IPS-20b (cell line): ENCODE data around the gene ADRM1.

ENCODE experiments used
- H3K27ac ChIP-seq: one replicate; pipeline ENCODE4 v1.5.1; 2013; ENCODE audit warnings: low read length
- H3K27me3 ChIP-seq: 2 replicates; pipeline ENCODE4 v1.6.1; 2013; ENCODE audit warnings: mild to moderate bottlenecking, low read length, inconsistent platforms; ENCODE audit not compliant: insufficient read depth
- H3K36me3 ChIP-seq: 2 replicates; pipeline ENCODE4 v1.6.1; 2013; ENCODE audit warnings: low read depth, mild to moderate bottlenecking, inconsistent platforms, low read length, moderate library complexity; ENCODE audit not compliant: insufficient read depth
- H3K4me1 ChIP-seq: 2 replicates; pipeline ENCODE4 v1.6.1; 2013; ENCODE audit warnings: mild to moderate bottlenecking, control low read depth, inconsistent platforms, low read length, moderate library complexity; ENCODE audit not compliant: insufficient read depth
- H3K4me3 ChIP-seq: 2 replicates; pipeline ENCODE4 v1.5.1; 2013; ENCODE audit warnings: mild to moderate bottlenecking, low read length, inconsistent platforms
- H3K9ac ChIP-seq: 2 replicates; pipeline ENCODE4 v1.6.1; 2013; ENCODE audit warnings: low read depth, mild to moderate bottlenecking, inconsistent platforms, low read length, moderate library complexity
- H3K9me3 ChIP-seq: 2 replicates; pipeline ENCODE4 v1.6.1; 2013; ENCODE audit warnings: mild to moderate bottlenecking, low read depth, low read length, inconsistent platforms; ENCODE audit not compliant: insufficient read depth

Gene ADRM1

DNA sequence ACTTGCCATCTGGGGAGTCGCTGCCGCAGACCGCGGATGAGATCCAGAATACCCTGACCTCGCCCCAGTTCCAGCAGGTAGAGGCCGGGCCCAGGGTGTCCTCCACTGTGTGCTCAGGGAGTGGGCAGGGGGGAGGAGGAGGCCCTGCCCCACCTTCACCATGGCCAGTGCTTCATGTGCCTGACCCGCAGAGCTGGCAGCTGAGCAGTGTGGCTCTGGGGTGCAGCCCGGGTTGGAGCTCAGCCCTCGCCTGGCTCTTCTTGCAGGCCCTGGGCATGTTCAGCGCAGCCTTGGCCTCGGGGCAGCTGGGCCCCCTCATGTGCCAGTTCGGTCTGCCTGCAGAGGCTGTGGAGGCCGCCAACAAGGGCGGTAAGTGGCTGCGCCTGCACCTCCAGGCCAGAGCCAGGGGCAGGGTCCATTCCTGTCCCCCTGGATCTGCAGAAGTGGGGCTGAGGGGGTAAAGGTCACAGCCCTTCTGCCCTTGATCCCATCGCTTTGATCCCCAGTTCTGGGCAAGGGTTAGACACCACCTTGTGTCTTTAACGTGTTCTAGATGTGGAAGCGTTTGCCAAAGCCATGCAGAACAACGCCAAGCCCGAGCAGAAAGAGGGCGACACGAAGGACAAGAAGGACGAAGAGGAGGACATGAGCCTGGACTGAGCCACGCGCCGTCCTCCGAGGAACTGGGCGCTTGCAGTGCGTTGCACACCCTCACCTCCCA lies 5.5 kb downstream of the ADRM1 start:
- no peak overlapping the region for H3K4me3 ChIP-seq
- H3K9me3 ChIP-seq, result no peaks in the 10 kb centered on the region
- H3K27ac ChIP-seq, result no peak overlapping the region
- H3K27me3 ChIP-seq, result no peaks in the 10 kb centered on the region
- H3K9ac ChIP-seq, result no peak overlapping the region
- 0 out of 2 replicates have a peak, but pooled peaks cover 3% of the 10 kb centered on the region for H3K4me1 ChIP-seq
- peaks cover 91% of the 10 kb centered on the region for H3K36me3 ChIP-seq

DNA sequence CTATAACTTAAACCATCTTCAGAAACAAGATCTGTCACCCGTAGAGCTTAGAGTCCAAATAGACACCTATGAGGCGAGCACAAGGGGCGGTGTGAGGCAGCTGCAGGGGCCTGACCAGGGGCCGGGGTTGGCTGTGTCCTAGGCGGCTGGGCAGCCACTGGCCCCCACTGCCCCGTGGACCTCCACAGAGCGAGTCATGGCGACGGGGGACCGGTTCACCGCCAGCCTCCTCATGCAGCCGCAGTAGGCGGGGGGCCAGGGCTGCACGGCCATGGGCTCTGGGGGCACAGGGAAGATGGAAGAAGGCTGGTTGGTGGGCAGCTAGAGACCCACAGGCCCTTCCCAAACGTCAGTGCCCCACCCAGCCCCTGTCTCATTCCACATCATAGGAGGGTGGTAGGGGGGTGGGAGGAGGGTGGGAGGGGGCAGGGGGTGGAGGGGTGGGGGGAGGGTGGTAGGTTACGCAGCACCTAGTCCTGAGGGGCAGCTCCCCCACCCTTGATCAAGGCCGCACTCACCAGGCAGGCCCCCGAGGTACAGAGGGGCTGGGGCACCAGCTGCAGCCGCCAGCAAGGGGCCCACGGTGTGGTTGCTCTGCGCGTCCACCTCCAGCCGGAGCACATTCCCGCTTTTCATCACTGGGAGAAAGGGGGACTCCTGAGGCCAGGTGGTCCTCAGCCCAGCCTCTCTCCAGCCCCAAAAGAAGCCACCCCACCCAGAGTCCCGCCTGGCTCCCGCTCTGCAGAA lies 6.6 kb downstream of the ADRM1 start:
- Histone ChIP-seq H3K27me3 (no peaks in the 10 kb centered on the region), H3K4me1 (no peaks in the 10 kb centered on the region), H3K9ac (no peak overlapping the region), H3K4me3 (no peak overlapping the region), H3K9me3 (no peaks in the 10 kb centered on the region), H3K36me3 (peaks cover 96% of the 10 kb centered on the region), H3K27ac (no peak overlapping the region)

- H3K27me3 ChIP-seq, result no peaks in the 10 kb centered on the region
- H3K36me3 ChIP-seq, result peaks cover 96% of the 10 kb centered on the region
- H3K9ac ChIP-seq, result no peak overlapping the region
- H3K4me1 ChIP-seq, result no peaks in the 10 kb centered on the region
- H3K4me3 ChIP-seq, result no peak overlapping the region
- no peaks in the 10 kb centered on the region for H3K9me3 ChIP-seq
- H3K27ac ChIP-seq, result no peak overlapping the region
Measured at GRCh38 chr20:62309947-62310756, 7.4 kb downstream of the ADRM1 start.

GRCh38 chr20:62310757-62311121 lies 7.9 kb downstream of the ADRM1 start:
- Histone ChIP-seq H3K4me1 (no peaks in the 10 kb centered on the region), H3K27me3 (no peaks in the 10 kb centered on the region), H3K9me3 (no peaks in the 10 kb centered on the region), H3K27ac (no peak overlapping the region), H3K4me3 (no peak overlapping the region), H3K36me3 (peaks cover 96% of the 10 kb centered on the region), H3K9ac (no peak overlapping the region)

GRCh38 chr20:62311150-62311549 lies 8.4 kb downstream of the ADRM1 start:
- Histone ChIP-seq H3K27me3 (no peaks in the 10 kb centered on the region), H3K36me3 (peaks cover 96% of the 10 kb centered on the region), H3K4me3 (no peak overlapping the region), H3K9me3 (no peaks in the 10 kb centered on the region), H3K4me1 (no peaks in the 10 kb centered on the region), H3K9ac (no peak overlapping the region), H3K27ac (no peak overlapping the region)

DNA sequence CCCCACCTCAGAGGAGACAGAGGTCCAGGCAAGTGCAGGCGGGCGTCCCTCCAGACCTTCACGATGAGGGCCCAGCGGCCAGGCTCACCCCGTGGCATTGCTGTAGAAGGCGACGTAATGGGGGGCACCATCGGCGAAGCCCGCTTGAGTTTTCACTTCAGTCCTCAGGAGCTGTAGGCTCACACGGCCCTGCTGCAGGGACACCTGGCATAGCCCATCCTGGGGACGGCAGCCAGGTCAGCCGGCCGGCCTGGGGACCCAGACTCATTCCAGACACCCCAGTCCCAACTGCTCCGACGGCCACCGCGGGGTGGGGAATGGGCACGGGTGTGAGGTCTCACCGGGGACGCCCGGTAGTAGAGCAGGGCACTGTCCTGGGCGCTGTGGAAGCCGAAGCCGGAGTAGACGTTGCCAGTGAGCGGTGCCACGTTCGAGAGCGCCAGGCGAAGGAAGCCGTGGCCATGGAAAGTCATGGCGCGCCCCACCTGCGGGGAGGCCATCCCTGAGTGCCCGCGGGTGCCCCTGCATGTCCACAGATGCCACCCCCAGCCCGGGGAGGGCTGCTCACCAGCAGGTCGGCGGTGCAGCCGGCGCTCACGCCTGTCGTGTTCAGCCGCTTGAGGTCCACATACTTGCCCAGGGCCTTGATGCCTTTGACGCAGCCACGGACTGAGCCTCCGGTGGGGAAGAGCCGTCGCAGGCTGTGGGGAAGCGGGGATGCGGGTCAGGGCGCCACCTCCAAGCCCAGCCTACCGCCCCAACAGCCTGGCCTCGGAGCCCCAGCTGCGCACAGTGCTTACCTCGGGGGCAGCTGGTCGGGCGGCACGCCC lies 9.2 kb downstream of the ADRM1 start:
- Histone ChIP-seq H3K4me1 (no peaks in the 10 kb centered on the region), H3K36me3 (peaks cover 96% of the 10 kb centered on the region)

GRCh38 chr20:62312662-62312977 lies 9.8 kb downstream of the ADRM1 start:
- Histone ChIP-seq H3K4me1 (no peaks in the 10 kb centered on the region), H3K36me3 (peaks cover 96% of the 10 kb centered on the region), H3K9me3 (no peaks in the 10 kb centered on the region), H3K4me3 (no peak overlapping the region), H3K27me3 (no peaks in the 10 kb centered on the region), H3K9ac (no peak overlapping the region), H3K27ac (no peak overlapping the region)

More for the DNA sequence above, 9.2 kb downstream of the ADRM1 start:
- Histone ChIP-seq H3K9ac (no peak overlapping the region), H3K4me3 (no peak overlapping the region), H3K9me3 (no peaks in the 10 kb centered on the region), H3K27me3 (no peaks in the 10 kb centered on the region), H3K27ac (no peak overlapping the region)

DNA sequence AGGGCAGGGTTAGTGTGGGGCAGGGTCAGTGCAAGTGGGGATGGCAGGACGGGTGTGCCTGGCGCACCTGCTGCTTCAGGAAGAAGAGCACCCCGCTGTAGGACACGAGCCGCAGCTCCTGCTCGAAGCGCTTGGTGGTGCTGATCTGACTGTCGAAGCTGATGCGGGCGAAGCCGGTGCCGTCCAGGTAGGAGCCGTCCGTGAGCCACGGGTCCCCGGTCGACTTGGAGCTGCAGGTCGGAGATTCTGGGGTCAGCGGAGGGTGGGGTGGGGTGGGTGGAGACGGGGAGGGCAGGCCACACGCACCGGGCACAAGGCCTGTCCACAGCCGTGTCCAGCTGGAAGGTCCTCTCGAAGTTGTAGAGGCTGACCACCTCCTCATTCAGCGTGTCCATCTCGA lies 10.2 kb downstream of the ADRM1 start:
- Histone ChIP-seq H3K36me3 (peaks cover 92% of the 10 kb centered on the region), H3K27ac (no peak overlapping the region), H3K9ac (no peak overlapping the region), H3K9me3 (no peaks in the 10 kb centered on the region), H3K4me1 (no peaks in the 10 kb centered on the region), H3K4me3 (no peak overlapping the region), H3K27me3 (no peaks in the 10 kb centered on the region)

DNA sequence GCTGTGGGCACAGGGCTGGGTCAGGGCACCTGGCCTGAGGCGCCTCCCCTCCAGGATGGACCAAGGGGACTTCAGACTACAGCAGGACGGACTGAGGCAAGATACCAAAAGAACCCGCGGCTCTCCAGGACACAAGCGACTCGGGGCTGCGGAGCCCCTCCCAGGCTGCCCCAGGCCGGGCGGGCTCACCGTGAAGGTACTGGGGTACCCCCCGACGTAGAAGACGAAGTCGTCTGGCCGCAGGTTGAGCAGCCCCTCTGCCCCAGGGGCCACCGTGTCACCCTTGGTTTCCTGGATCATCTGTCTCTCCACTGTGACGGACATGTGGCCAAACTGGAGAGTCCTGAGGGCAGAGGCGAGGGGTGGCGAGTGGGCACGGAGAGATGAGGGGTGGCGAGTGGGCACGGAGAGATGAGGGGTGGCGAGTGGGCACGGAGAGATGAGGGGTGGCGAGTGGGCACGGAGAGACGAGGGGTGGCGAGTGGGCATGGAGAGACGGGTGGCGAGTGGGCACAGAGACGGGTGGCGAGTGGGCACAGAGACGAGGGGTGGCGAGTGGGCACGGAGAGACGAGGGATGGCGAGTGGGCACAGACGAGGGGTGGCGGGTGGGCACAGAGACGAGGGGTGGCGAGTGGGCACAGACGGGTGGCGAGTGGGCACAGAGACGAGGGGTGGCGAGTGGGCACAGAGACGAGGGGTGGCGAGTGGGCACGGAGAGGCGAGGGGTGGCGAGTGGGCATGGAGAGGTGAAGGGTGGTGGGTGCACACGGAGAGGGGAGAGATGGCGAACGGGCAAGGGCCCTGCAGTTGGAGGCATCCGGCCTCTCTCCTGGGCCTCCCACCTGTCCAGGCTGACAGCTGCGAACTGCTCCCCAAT lies 10.9 kb downstream of the ADRM1 start:
- no peaks in the 10 kb centered on the region for H3K9me3 ChIP-seq
- no peaks in the 10 kb centered on the region for H3K27me3 ChIP-seq
- H3K4me3 ChIP-seq, result no peak overlapping the region
- H3K4me1 ChIP-seq, result no peaks in the 10 kb centered on the region
- no peak overlapping the region for H3K27ac ChIP-seq
- H3K36me3 ChIP-seq, result peaks cover 89% of the 10 kb centered on the region
- no peak overlapping the region for H3K9ac ChIP-seq

GRCh38 chr20:62314339-62314638 lies 11.5 kb downstream of the ADRM1 start:
- Histone ChIP-seq H3K9ac (no peak overlapping the region), H3K9me3 (no peaks in the 10 kb centered on the region), H3K27me3 (no peaks in the 10 kb centered on the region), H3K4me3 (no peak overlapping the region), H3K27ac (no peak overlapping the region), H3K4me1 (no peaks in the 10 kb centered on the region), H3K36me3 (peaks cover 89% of the 10 kb centered on the region)
